Endothelial cell of umbilical vein (primary cell): Measurements from ENCODE around the gene SLC38A10. TPM values are rescaled to one million over a fixed set of nuclear protein-coding genes. Genes with fewer than 3 reads are reported as not detected.

Source experiments
- BruUV-seq: library from RNA; stranded (reverse); fragments of 400-500 nt; replicated peaks from 2 replicates; lab custom pipeline; 2021; lab: Mats Ljungman, UMichigan
- CTCF ChIA-PET: fragments of 300-600, 350-600 bp; sonication (Branson Sonifier 250); formaldehyde crosslinking; loops from one replicate; lab custom pipeline; 2021; ENCODE audit warnings: antibody characterized with exemption, inconsistent platforms; lab: Charles Lee
- POLR2A ChIA-PET: fragments of 300-600, 350-600 bp; sonication (Branson Sonifier 250); formaldehyde crosslinking; loops from one replicate; lab custom pipeline; 2021; ENCODE audit warnings: antibody characterized with exemption, inconsistent platforms; lab: Charles Lee
- DNase-seq: peaks from one replicate; pipeline ENCODE4 v3.0.0-alpha.2; 2011; ENCODE audit warnings: low read depth, low spot score
- FAIRE-seq: peaks from 2 replicates; lab custom pipeline; 2011; peaks lifted over from hg19 to GRCh38; lab: Jason Lieb, UNC
- H2AFZ ChIP-seq: 2 replicates; pipeline ENCODE4 v1.6.0; 2012; ENCODE audit warnings: low read depth, low read length, control low read depth, inconsistent platforms
- H3K27ac ChIP-seq: 2 replicates; pipeline ENCODE4 v1.5.1; 2011; ENCODE audit warnings: low read depth, mild to moderate bottlenecking, control low read depth, low read length, moderate library complexity; ENCODE audit not compliant: insufficient read depth
- H3K27me3 ChIP-seq, 2 experiments: 2 replicates each; pipeline versions ENCODE4 v1.6.0 to v1.6.1; 2011; ENCODE audit warnings: low read length in 2 of 2, mixed read lengths in 1 of 2; ENCODE audit not compliant: control insufficient read depth in 2 of 2, insufficient read depth in 2 of 2
- H3K36me3 ChIP-seq, 2 experiments: 2 replicates in 1 of 2; 3 replicates in 1 of 2; pipeline ENCODE4 v1.5.1; 2011; ENCODE audit warnings: low read length in 2 of 2, mild to moderate bottlenecking in 1 of 2, moderate library complexity in 1 of 2; ENCODE audit not compliant: control insufficient read depth in 2 of 2, insufficient read depth in 2 of 2; ENCODE audit errors: extremely low read depth in 1 of 2
- H3K4me1 ChIP-seq: 3 replicates; pipeline ENCODE4 v1.5.1; 2011; ENCODE audit warnings: mild to moderate bottlenecking, low read length; ENCODE audit not compliant: control insufficient read depth, insufficient read depth; ENCODE audit errors: extremely low read depth
- H3K4me2 ChIP-seq: 2 replicates; pipeline ENCODE4 v1.6.1; 2011; ENCODE audit warnings: low read length, control low read depth, mixed read lengths; ENCODE audit not compliant: insufficient read depth
- H3K4me3 ChIP-seq, 3 experiments: fragments of 200-600 bp in 1 of 3; sonication (generic), shearing (Covaris generic) in 1 of 3; replicated peaks in 1 of 3; 2 replicates each; pipeline ENCODE4 v1.5.1; 2011 to 2016; ENCODE audit warnings: control low read depth in 3 of 3, low read length in 3 of 3, mild to moderate bottlenecking in 2 of 3, inconsistent platforms in 1 of 3, low read depth in 1 of 3, moderate library complexity in 1 of 3; ENCODE audit not compliant: insufficient read depth in 1 of 3
- H3K79me2 ChIP-seq: 2 replicates; pipeline ENCODE4 v1.6.0; 2012; ENCODE audit warnings: low read length, inconsistent platforms; ENCODE audit not compliant: control insufficient read depth, insufficient read depth
- H3K9ac ChIP-seq: replicated peaks from 2 replicates; pipeline ENCODE3; 2011; ENCODE audit warnings: low read length, control low read depth; ENCODE audit not compliant: insufficient read depth; ENCODE audit errors: extremely low read depth
- H3K9me1 ChIP-seq: replicated peaks from 3 replicates; pipeline ENCODE4 v1.6.0; 2011; ENCODE audit warnings: mild to moderate bottlenecking, low read length; ENCODE audit not compliant: control insufficient read depth, insufficient read depth; ENCODE audit errors: extremely low read depth
- H3K9me3 ChIP-seq: replicated peaks from 2 replicates; pipeline ENCODE4 v1.5.1; 2012; ENCODE audit warnings: low read length, inconsistent platforms; ENCODE audit not compliant: control insufficient read depth, insufficient read depth
- H4K20me1 ChIP-seq: replicated peaks from 2 replicates; pipeline ENCODE3; 2011; ENCODE audit warnings: mild to moderate bottlenecking, low read length; ENCODE audit not compliant: control insufficient read depth, insufficient read depth; ENCODE audit errors: extremely low read depth
- CTCF ChIP-seq, 2 donors: IDR thresholded peaks; 1 replicate in 1 of 2; 2 replicates in 1 of 2; pipeline ENCODE4 v1.5.1; 2011; ENCODE audit warnings: low read length in 2 of 2, mild to moderate bottlenecking in 2 of 2, moderate library complexity in 2 of 2, control low read depth in 1 of 2, inconsistent platforms in 1 of 2, low read depth in 1 of 2; ENCODE audit not compliant: insufficient read depth in 1 of 2; ENCODE audit errors: extremely low read depth in 1 of 2
- FOS ChIP-seq: IDR thresholded peaks from 2 replicates; pipeline ENCODE4 v1.6.1; 2011; ENCODE audit warnings: mild to moderate bottlenecking, low read length, moderate library complexity, borderline replicate concordance; ENCODE audit not compliant: insufficient read depth
- JUN ChIP-seq: IDR thresholded peaks from 2 replicates; pipeline ENCODE4 v1.6.1; 2011; ENCODE audit warnings: borderline replicate concordance, low read depth; ENCODE audit not compliant: insufficient read length, insufficient read depth
- MAX ChIP-seq: IDR thresholded peaks from 2 replicates; pipeline ENCODE4 v1.6.1; 2011; ENCODE audit not compliant: insufficient read depth, insufficient read length
- MYC ChIP-seq: IDR thresholded peaks from one replicate; pipeline ENCODE4 v1.6.1; 2011; ENCODE audit warnings: mild to moderate bottlenecking, low read depth, low read length
- POLR2AphosphoS5 ChIP-seq: IDR thresholded peaks from 2 replicates; pipeline ENCODE4 v1.6.1; 2012; ENCODE audit warnings: low read depth, mild to moderate bottlenecking, control low read depth, low read length, moderate library complexity; ENCODE audit not compliant: insufficient read depth
- dilution Hi-C: fragments of 300-500 bp; cut with MboI; formaldehyde crosslinking; loops from one replicate; pipeline ENCODE4 v1.15.0; 2019; ENCODE audit warnings: low sequenced_read_pairs; ENCODE audit not compliant: extremely low pct_ligation_motif_present
- intact Hi-C: fragments of 100-400 bp; cut with micrococcal nuclease; formaldehyde crosslinking; loops from one replicate; pipeline ENCODE4 v1.10.0; 2022
- polyA plus RNA-seq, 4 experiments: library from polyadenylated mRNA; depleted of rRNA in 3 of 4; stranded (reverse) in 3 of 4; unstranded in 1 of 4; fragments of >200 nt; gene quantifications; 2 replicates each; pipeline versions ENCODE4 v1.2.1 to v1.2.3, GENCODE V29; 2011 to 2012; ENCODE audit warnings: missing spikeins in 1 of 4
- total RNA-seq: library from RNA; stranded (reverse); gene quantifications from 2 replicates; pipeline ENCODE4 v1.2.3, GENCODE V29; 2021

SLC38A10 gene
- total and polyA plus RNA-seq, 2 donors (not counting 3 experiments of a cell fraction or from before 2014, with no cell fraction given), result 72.7 to 113 TPM

DNA sequence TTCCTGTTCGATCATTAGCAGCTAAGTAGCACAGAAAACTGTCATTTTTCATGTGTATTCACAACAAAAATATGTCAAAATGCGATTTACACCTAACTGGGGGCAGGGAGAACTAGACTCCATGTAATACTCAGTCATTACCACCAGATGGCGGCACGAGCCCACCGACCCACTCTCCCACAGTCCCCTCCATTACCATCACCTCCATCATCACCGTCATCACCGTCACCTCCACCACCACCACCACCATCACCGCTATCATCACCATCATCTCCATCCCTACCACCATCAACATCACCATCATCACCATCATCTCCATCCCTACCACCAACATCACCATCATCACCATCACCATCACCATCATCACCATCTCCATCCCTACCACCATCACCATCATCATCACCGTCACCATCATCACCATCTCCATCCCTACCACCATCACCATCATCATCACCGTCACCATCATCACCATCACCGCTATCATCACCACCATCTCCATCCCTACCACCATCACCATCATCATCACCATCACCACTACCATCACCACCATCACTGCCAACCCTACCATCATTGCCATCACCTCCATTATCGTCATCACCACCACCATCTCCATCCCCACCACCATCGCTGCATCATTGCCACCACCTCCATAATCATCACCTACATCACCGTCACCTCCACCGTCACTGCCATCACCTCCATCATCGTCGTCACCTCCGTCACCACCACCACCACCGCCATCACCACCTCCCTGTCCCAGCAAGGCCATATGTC, 41.6 kb downstream of the SLC38A10 start:
- Histone ChIP-seq H3K9me3 (no peaks in the 10 kb centered on the region), H3K9ac (no peak overlapping the region), H3K9me1 (no peaks in the 10 kb centered on the region), H3K79me2 (no peaks in the 10 kb centered on the region), H2AFZ (no peak overlapping the region), H3K4me3 (no peak overlapping the region), H3K4me1 (no peaks in the 10 kb centered on the region), H3K27ac (no peak overlapping the region), H3K36me3 (peaks cover 0 to 16% of the 10 kb centered on the region in 2 experiments), H3K4me2 (no peak overlapping the region), H4K20me1 (no peaks in the 10 kb centered on the region), H3K27me3 (no peaks in the 10 kb centered on the region)
- BruUV-seq, result no TSS peak
- no peak for TF ChIP-seq POLR2AphosphoS5
- peak; percentile 66 to 76 for TF ChIP-seq CTCF (IDR thresholded peaks at IDR 0.05; ENCODE audit: extremely low read depth in 1 of 2, insufficient read depth in 1 of 2, low read depth in 1 of 2, low read length in 2 of 2)
- CTCF ChIA-PET, result interaction anchor here (0.6 to 6.3 kb wide), 15 partner anchors 9 to 348 kb away, joined by 3 to 117 read pairs (median 4); partner anchors contain the start of gene BAHCC1
- FAIRE-seq (peak; percentile 69), DNase-seq (peak; percentile 43)
- dilution Hi-C loops (no loop called here), intact Hi-C loops (loop anchor here (1.0 to 5.0 kb wide), 4 partner anchors 141 to 348 kb away; partner anchors contain the start of genes ACTG1 and BAHCC1)
- POLR2A ChIA-PET, result interaction anchor here (0.6 kb wide), 1 partner anchor 55 kb away, joined by 7 read pairs; no protein-coding TSS in a partner anchor

DNA sequence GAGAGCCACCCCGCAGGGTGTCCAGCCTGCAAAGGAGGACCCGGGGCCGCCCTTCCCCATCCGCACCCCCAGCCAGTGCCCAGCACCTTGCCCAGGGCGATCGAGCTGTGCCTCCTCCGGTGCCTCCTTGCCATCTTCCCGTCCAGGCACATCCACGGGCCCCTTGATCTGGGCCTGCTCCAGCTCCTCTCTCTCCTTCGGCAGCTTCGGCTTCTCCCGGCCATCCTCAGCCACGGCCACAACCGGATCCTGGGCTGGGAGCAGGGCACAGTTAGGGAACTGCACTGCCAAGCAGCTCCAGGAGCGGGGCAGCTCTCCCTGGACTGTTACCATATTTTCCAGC, 42.1 kb downstream of the SLC38A10 start:
- Histone ChIP-seq H3K79me2 (no peaks in the 10 kb centered on the region), H3K9me3 (no peaks in the 10 kb centered on the region), H3K9me1 (no peaks in the 10 kb centered on the region), H3K36me3 (peaks cover 0 to 13% of the 10 kb centered on the region in 2 experiments), H3K4me1 (no peaks in the 10 kb centered on the region), H2AFZ (no peak overlapping the region), H3K27me3 (no peaks in the 10 kb centered on the region), H3K27ac (no peak overlapping the region), H3K9ac (no peak overlapping the region), H3K4me3 (no peak overlapping the region), H3K4me2 (no peak overlapping the region), H4K20me1 (no peaks in the 10 kb centered on the region)
- CTCF ChIA-PET, result interaction anchor here (0.6 to 6.3 kb wide), 14 partner anchors 9 to 349 kb away, joined by 3 to 117 read pairs (median 4); partner anchors contain the start of gene BAHCC1
- no peak for FAIRE-seq
- dilution Hi-C loops (no loop called here), intact Hi-C loops (loop anchor here (1.0 to 5.0 kb wide), 4 partner anchors 142 to 348 kb away; partner anchors contain the start of genes ACTG1 and BAHCC1)
- TF ChIP-seq MAX, result no peak
- no peak for TF ChIP-seq FOS
- no peak for TF ChIP-seq CTCF (IDR thresholded peaks at IDR 0.05; ENCODE audit: extremely low read depth in 1 of 2, insufficient read depth in 1 of 2, low read depth in 1 of 2, low read length in 2 of 2)
- no peak for TF ChIP-seq MYC
- TF ChIP-seq JUN, result no peak
- DNase-seq, result no peak
- POLR2A ChIA-PET, result interaction anchor here (0.6 kb wide), 1 partner anchor 56 kb away, joined by 7 read pairs; no protein-coding TSS in a partner anchor
- BruUV-seq, result no TSS peak
